GM20000 (cell line): ENCODE data around the gene CMIP.

ENCODE experiments used
- DNase-seq: peaks from one replicate; pipeline ENCODE4 v3.0.0; 2012; ENCODE audit warnings: low spot score
- CTCF ChIP-seq: IDR thresholded peaks from 2 replicates; pipeline ENCODE4 v1.5.1; 2012; ENCODE audit warnings: mild to moderate bottlenecking, control low read depth; ENCODE audit errors: extremely low read depth, missing control alignments

The CMIP gene

GRCh38 chr16:81455720-81456494, 11.3 kb downstream of the CMIP start:
- no peak for TF ChIP-seq CTCF
- no peak for DNase-seq

GRCh38 chr16:81456523-81457325, 12.1 kb downstream of the CMIP start:
- no peak for TF ChIP-seq CTCF
- DNase-seq, result no peak

GRCh38 chr16:81457326-81458133, 12.9 kb downstream of the CMIP start:
- no peak for TF ChIP-seq CTCF

GRCh38 chr16:81458149-81458669, 13.6 kb downstream of the CMIP start:
- DNase-seq, result no peak
- TF ChIP-seq CTCF, result no peak

More at GRCh38 chr16:81457326-81458133, 12.9 kb downstream of the CMIP start:
- no peak for DNase-seq

- no peak for DNase-seq
- TF ChIP-seq CTCF, result no peak
Observed at GRCh38 chr16:81458827-81459598, 14.4 kb downstream of the CMIP start.

GRCh38 chr16:81460075-81460474, 15.5 kb downstream of the CMIP start:
- TF ChIP-seq CTCF, result no peak
- no peak for DNase-seq
